GF-D8 (cell line): ENCODE measurements around the gene AWAT2.

Source experiments
- DNase-seq: peaks from one replicate; lab custom pipeline; 2025; lab: John Stamatoyannopoulos, UW

The AWAT2 gene, protein sequence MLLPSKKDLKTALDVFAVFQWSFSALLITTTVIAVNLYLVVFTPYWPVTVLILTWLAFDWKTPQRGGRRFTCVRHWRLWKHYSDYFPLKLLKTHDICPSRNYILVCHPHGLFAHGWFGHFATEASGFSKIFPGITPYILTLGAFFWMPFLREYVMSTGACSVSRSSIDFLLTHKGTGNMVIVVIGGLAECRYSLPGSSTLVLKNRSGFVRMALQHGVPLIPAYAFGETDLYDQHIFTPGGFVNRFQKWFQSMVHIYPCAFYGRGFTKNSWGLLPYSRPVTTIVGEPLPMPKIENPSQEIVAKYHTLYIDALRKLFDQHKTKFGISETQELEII

GRCh38 chrX:70049925-70050324, at the start of gene AWAT2:
Gene AWAT2 (minus strand): TSS chrX:70049938. CDS start chrX:70049932, 6 bp downstream.
- DNase-seq, result no peak

DNA sequence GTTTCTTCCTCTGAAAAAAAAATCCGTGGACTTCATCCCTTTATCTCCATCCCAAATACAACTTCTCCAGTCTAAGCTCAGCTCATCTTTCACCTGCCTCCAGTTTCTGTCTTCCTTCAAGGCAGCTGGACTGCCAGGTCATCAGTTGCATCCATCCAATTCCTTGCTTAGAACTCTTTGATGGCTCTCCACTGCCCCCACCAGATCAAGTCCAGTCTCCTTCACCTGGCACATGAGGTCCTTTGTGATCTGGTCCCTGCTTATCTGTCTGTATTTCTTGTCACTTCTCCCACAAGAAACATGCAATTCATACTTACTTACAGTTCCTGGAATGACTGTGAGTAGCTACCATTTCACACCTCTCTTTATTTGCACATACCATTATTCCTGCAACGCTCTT, 46.3 kb upstream of the AWAT2 start:
- DNase-seq, result no peak

- DNase-seq, result no peak
Observed at GRCh38 chrX:70092247-70092646, 42.5 kb upstream of the AWAT2 start.

GRCh38 chrX:70089604-70090297, 40.0 kb upstream of the AWAT2 start:
- DNase-seq, result no peak

GRCh38 chrX:70088751-70089150, 39.0 kb upstream of the AWAT2 start:
- no peak for DNase-seq

DNA sequence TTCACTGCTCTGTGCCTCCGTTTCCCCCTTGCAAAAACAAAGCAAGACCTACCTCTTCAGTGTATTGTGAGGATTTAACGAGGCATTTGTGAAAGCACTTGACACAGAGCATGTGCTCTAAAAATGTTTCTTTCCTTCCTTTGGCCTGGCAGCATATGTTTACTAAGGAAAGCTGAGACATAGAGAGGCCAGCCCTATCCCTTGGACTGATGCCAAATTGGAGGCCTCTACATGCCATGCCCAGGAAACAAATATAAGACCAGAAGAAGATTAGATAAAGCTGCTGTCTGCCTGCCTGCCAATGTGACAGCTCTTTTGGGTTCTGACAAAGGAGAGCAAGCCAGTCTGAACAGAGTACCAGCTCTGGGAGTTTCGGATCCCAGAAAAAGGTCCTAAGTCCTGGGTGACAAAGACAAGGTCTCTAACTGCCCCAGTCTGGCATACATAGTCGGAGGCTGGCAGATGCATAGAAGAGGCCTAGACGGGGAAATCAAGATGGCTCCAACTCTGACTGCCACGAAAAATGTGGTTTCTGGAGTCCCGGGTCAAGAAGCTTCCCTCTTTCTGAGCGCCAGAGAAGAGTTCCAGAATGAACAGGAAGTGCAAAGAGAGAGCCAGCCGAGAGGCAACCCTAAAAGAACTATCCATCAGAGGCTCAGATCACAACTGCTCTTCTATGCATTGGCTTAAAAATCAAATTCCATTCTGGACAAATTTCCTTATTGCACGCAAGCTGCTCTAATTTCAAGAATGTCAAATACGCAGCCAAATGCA, 38.3 kb upstream of the AWAT2 start:
- DNase-seq, result no peak

DNA sequence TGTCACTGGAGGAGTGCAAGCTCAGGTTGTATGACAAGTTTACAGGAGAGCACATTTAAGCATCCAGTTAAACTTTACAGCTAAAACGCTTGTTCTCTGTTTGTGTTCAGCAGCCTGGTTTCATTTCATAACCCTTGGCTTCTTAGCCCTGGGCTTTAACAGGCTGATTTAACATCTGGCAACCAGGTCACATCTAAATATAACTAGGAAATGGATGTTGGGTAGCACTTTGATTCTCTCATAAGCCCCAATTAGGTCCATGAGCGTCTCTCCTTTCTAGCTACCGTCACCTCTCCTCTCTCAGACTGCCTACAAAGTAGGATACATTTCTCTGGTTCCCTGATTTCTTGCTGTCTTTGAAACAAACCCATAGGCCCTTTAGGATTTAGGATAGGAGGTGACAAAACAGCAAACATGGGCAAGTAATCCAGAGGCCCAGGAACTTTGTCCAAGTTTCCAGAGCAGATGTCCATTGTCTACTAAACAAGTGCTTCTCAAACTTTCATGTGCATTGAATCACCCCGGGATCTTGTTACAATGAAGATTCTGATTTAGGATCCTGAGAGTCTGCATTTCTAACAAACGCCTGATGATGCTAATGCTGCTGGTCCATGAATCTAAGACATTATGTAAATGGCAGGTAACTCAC, 35.0 kb upstream of the AWAT2 start:
- no peak for DNase-seq

- no peak for DNase-seq
Observed at GRCh38 chrX:70082723-70083122, 33.0 kb upstream of the AWAT2 start.

GRCh38 chrX:70079870-70080269, 30.1 kb upstream of the AWAT2 start:
- no peak for DNase-seq

DNA sequence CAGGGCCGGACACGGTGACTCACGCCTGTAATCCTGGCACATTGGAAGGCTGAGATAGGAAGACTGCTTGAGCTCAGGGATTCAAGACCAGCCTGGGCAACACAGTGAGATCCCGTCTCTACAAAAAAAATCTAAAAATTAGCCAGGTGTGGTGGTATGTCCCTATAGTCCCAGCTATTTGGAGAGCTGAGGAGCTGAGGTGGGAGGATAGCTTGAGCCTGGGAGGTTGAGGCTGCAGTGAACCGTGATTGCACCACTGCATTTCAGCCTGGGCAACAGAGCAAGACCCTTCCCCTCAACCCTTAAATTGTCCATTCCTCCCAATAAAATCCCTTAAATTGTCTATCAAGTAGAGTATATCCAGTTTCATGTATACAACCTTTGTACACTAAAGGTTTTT, 29.6 kb upstream of the AWAT2 start:
- no peak for DNase-seq

DNA sequence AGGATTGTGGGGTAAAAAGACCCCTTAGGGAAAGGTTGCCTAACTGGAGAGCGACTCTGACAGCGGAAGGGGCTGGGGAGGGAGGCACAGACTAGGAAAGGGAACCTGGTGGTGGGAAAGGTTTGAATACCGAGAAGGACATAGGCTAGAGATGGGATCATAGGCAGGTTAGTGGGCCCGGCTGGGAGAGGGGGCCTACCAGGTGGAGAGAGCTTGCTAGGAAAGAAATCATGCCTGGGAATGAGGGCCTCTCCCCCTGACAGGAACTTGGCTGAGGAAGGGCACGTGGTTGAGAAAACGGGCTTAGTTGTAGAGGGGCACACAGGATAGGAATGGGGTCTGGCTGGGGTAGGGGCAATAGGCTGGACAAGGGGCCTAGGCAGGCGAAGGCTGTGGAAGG, 16.9 kb upstream of the AWAT2 start:
- DNase-seq, result no peak

GRCh38 chrX:70062961-70063550, 13.3 kb upstream of the AWAT2 start:
- DNase-seq, result no peak

GRCh38 chrX:70062076-70062475, 12.3 kb upstream of the AWAT2 start, which contains the start of gene OTUD6A:
Gene OTUD6A (plus strand): TSS chrX:70062457. CDS start chrX:70062525, 68 bp downstream.
- no peak for DNase-seq

GRCh38 chrX:70054391-70054790, 4.7 kb upstream of the AWAT2 start:
- DNase-seq, result no peak

- no peak for DNase-seq
Observed at GRCh38 chrX:70052895-70053615, 3.3 kb upstream of the AWAT2 start.

DNA sequence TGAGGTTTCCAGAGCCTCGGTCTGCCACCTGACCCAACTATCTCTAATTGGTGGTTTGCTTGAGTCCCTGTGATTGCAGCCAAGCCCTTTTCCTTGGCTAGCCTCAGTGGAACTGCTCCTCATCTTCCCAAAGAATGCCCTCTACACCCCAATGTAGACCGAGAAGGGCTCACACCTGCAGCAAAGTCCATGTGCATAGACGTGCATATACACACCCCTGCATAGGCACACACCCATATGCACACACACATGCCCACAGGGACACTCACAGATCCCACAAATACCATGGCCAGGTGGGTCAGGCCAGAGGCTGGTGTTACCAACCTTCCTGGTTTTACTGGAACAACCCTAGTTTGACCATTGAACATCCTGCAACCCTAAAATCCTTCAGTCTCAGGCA, 332 bp downstream of the AWAT2 start:
- no peak for DNase-seq

DNA sequence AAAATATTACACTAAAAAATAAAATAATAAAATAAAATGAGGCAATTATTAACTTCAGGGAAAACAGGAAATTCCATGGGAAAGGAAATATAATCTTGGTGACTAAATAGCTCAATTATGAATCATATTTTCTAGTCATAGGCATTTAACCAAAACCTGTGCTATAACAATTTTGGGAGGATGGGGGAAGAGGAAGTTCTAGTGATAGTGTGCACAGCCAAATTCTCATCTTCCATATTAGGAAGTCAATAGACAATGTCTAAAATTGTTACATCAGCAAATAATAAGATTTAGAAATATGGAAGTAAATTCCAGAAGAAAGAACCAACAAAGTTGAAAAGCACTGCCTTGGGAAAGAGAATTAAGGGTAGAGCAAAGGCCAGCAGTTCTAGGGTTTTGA, 2.8 kb downstream of the AWAT2 start:
- no peak for DNase-seq

GRCh38 chrX:70044541-70045245, 5.0 kb downstream of the AWAT2 start:
- no peak for DNase-seq

GRCh38 chrX:70043685-70044084, 6.1 kb downstream of the AWAT2 start:
- no peak for DNase-seq
